K562 (cell line): Measurements from ENCODE around the gene CBL. TPM values are rescaled to one million over a fixed set of nuclear protein-coding genes. Genes with fewer than 3 reads are reported as not detected.

Source experiments
- ATAC-seq: fragments of 200-7000 bp; cut with Tn5 transposase; 3 replicates; pipeline ENCODE4 v1.9.1; 2020; ENCODE audit warnings: moderate library complexity
- BruUV-seq: library from RNA; stranded (reverse); fragments of 400-500 nt; replicated peaks from 2 replicates; lab custom pipeline; 2021; lab: Mats Ljungman, UMichigan
- CTCF ChIA-PET: fragments of 300-600 bp; formaldehyde crosslinking; extraction: SDS; loops from one replicate; lab custom pipeline; 2021; ENCODE audit warnings: low intra/inter-chr PET ratio; lab: Yijun Ruan, JAX
- POLR2A ChIA-PET: fragments of 300-600, 350-650 bp; sonication (Branson Sonifier 250); formaldehyde crosslinking; extraction: SDS; loops from one replicate; lab custom pipeline; 2021; ENCODE audit warnings: antibody characterized with exemption, inconsistent platforms; lab: Yijun Ruan, JAX
- DNase-seq, 4 experiments: peaks; one replicate each; pipeline versions ENCODE4 v3.0.0 to v3.0.0-alpha.2; 2011 to 2018; ENCODE audit warnings: low spot score in 3 of 4, mixed read lengths in 3 of 4; ENCODE audit errors: extremely low read depth in 1 of 4
- FAIRE-seq: peaks from 2 replicates; lab custom pipeline; 2011; peaks lifted over from hg19 to GRCh38; lab: Jason Lieb, UNC
- H2AFZ ChIP-seq: 2 replicates; pipeline ENCODE4 v1.6.0; 2011; ENCODE audit warnings: low read depth, low read length, control low read depth, inconsistent platforms
- H3K27ac ChIP-seq: fragments of 200-600 bp; 3 replicates; pipeline ENCODE4 v1.8.0; 2011; ENCODE audit warnings: low read depth, mild to moderate bottlenecking, control low read depth, inconsistent platforms, low read length, moderate library complexity, mixed read lengths; ENCODE audit errors: extremely low read depth
- H3K27me3 ChIP-seq, 2 experiments: fragments of 300-600 bp in 1 of 2; 2 replicates in 1 of 2; 3 replicates in 1 of 2; pipeline versions ENCODE4 v1.6.0 to v1.8.0; 2011; ENCODE audit warnings: inconsistent platforms in 2 of 2, low read length in 2 of 2, mild to moderate bottlenecking in 1 of 2, mixed read lengths in 1 of 2, moderate library complexity in 1 of 2; ENCODE audit not compliant: control insufficient read depth in 2 of 2, insufficient read depth in 2 of 2
- H3K36me3 ChIP-seq: fragments of 300-600 bp; 3 replicates; pipeline ENCODE4 v1.8.0; 2011; ENCODE audit warnings: mild to moderate bottlenecking, low read length, inconsistent platforms; ENCODE audit not compliant: control insufficient read depth, insufficient read depth
- H3K4me1 ChIP-seq, 2 experiments: fragments of 200-600 bp in 1 of 2; replicated peaks in 1 of 2; 2 replicates in 1 of 2; 3 replicates in 1 of 2; pipeline versions ENCODE4 v1.5.1 to v1.8.0; 2011; ENCODE audit warnings: inconsistent platforms in 2 of 2, low read length in 2 of 2, mild to moderate bottlenecking in 1 of 2, mixed read lengths in 1 of 2, moderate library complexity in 1 of 2; ENCODE audit not compliant: control insufficient read depth in 2 of 2, insufficient read depth in 2 of 2
- H3K4me2 ChIP-seq: 2 replicates; pipeline ENCODE4 v1.6.1; 2011; ENCODE audit warnings: low read length, control low read depth, inconsistent platforms, mixed read lengths; ENCODE audit not compliant: insufficient read depth
- H3K4me3 ChIP-seq: fragments of 200-600 bp; sonication (generic), shearing (Covaris generic); 2 replicates; pipeline ENCODE4 v1.5.1; 2016; ENCODE audit warnings: control low read depth, inconsistent platforms
- H3K79me2 ChIP-seq: fragments of 200-600 bp; 3 replicates; pipeline ENCODE4 v1.8.0; 2011; ENCODE audit warnings: low read length, inconsistent platforms; ENCODE audit not compliant: control insufficient read depth, insufficient read depth
- H3K9ac ChIP-seq, 2 experiments: 2 replicates each; pipeline versions ENCODE4 v1.6.0 to v1.6.1; 2011; ENCODE audit warnings: low read depth in 2 of 2, low read length in 2 of 2, control low read depth in 1 of 2, inconsistent platforms in 1 of 2, mild to moderate bottlenecking in 1 of 2, mixed read lengths in 1 of 2; ENCODE audit not compliant: insufficient read depth in 1 of 2
- H3K9me1 ChIP-seq: one replicate; pipeline ENCODE4 v1.6.0; 2011; ENCODE audit warnings: inconsistent platforms, mild to moderate bottlenecking, low read length, moderate library complexity; ENCODE audit not compliant: control insufficient read depth, insufficient read depth
- H3K9me3 ChIP-seq: replicated peaks from 2 replicates; pipeline ENCODE4 v1.5.1; 2011; ENCODE audit warnings: low read depth, low read length, inconsistent platforms; ENCODE audit not compliant: control insufficient read depth, insufficient read depth
- H4K20me1 ChIP-seq: replicated peaks from 2 replicates; pipeline ENCODE4 v1.6.1; 2011; ENCODE audit warnings: low read length, inconsistent platforms, mixed read lengths; ENCODE audit not compliant: control insufficient read depth, insufficient read depth
- CEBPB ChIP-seq: fragments of 450-650 bp; IDR thresholded peaks from 2 replicates; pipeline ENCODE4 v1.6.1; 2016; ENCODE audit warnings: missing genetic modification characterization, missing compliant biosample characterization
- CXXC5 ChIP-seq: fragments of 250-450 bp; sonication (Bioruptor Pico); IDR thresholded peaks from 2 replicates; pipeline ENCODE4 v1.8.0; 2022; ENCODE audit warnings: inconsistent platforms, mild to moderate bottlenecking, moderate library complexity
- ETV6 ChIP-seq, 3 experiments: fragments of 150-350 bp in 1 of 3; sonication (generic) in 1 of 3; formaldehyde crosslinking in 1 of 3; IDR thresholded peaks; 2 replicates each; pipeline versions ENCODE4 v1.6.1 to v1.8.0; 2014 to 2022; ENCODE audit warnings: borderline replicate concordance in 2 of 3, low read depth in 2 of 3, antibody characterized with exemption in 1 of 3, low read length in 1 of 3, mild to moderate bottlenecking in 1 of 3, missing genetic modification reagents in 1 of 3
- FOSL1 ChIP-seq: fragments of 200-800 bp; sonication (Bioruptor generic); conservative IDR thresholded peaks from 2 replicates; pipeline ENCODE4 v1.6.1; 2016; ENCODE audit warnings: missing genetic modification characterization, missing compliant biosample characterization
- HCFC1 ChIP-seq: IDR thresholded peaks from 2 replicates; pipeline ENCODE4 v1.6.1; 2012; ENCODE audit warnings: low read depth, low read length, improper control_type of control experiment
- PPARD ChIP-seq: fragments of 250-450 bp; sonication (Bioruptor Pico); IDR thresholded peaks from 2 replicates; pipeline ENCODE4 v1.8.0; 2022; ENCODE audit warnings: inconsistent platforms, mild to moderate bottlenecking, moderate library complexity
- PRPF4 ChIP-seq: fragments of 200-400 bp; formaldehyde crosslinking; IDR thresholded peaks from one replicate; pipeline ENCODE4 v1.6.1; 2017; ENCODE audit warnings: low read length, low read depth, mild to moderate bottlenecking; ENCODE audit not compliant: insufficient read depth, poor library complexity, severe bottlenecking
- SIRT6 ChIP-seq: IDR thresholded peaks from one replicate; pipeline ENCODE4 v1.6.1; 2012; ENCODE audit warnings: low read depth, mild to moderate bottlenecking, control low read depth, inconsistent platforms, low read length, moderate library complexity
- TAF1 ChIP-seq: IDR thresholded peaks from 2 replicates; pipeline ENCODE4 v1.6.1; 2011; ENCODE audit warnings: mild to moderate bottlenecking, low read length, moderate library complexity; ENCODE audit not compliant: insufficient read depth, control insufficient read depth, severe bottlenecking; ENCODE audit errors: extremely low read depth
- TFAM ChIP-seq: fragments of 250-450 bp; sonication (Bioruptor Pico); conservative IDR thresholded peaks from 2 replicates; pipeline ENCODE4 v1.5.0; 2021; ENCODE audit warnings: mild to moderate bottlenecking, moderate library complexity
- TRIM24 ChIP-seq, 2 experiments: fragments of 450-650 bp; IDR thresholded peaks; 2 replicates each; pipeline ENCODE4 v1.6.1; 2016
- WGBS: fragments of 100-300 bp; shearing (Covaris generic); methylation state at CpG from one replicate; pipeline ENCODE4 v1.1.6; 2016; ENCODE audit warnings: low coverage, mixed read lengths; ENCODE audit not compliant: insufficient coverage; ENCODE audit errors: missing lambda C conversion rate; 5-methylcytosine and 5-hydroxymethylcytosine counted together
- in situ Hi-C: fragments of 300-500 bp; cut with MboI; formaldehyde crosslinking; loops from 4 replicates; pipeline ENCODE4 v1.15.0; 2018; ENCODE audit warnings: inconsistent platforms, mixed read lengths
- intact Hi-C: fragments of 100-400 bp; cut with micrococcal nuclease; formaldehyde crosslinking; loops from 2 replicates; pipeline ENCODE4 v1.14.2; 2022
- polyA plus RNA-seq, 8 experiments: library from polyadenylated mRNA; depleted of rRNA in 4 of 8; stranded (reverse) in 5 of 8; unstranded in 3 of 8; fragments of >200 nt; fragmentation: Nextera tagmentation in 2 of 8; fragmentation: Illumina TruSeq in 1 of 8; extraction: Ambion mirVana in 2 of 8; extraction: Trizol in 1 of 8; gene quantifications; 2 replicates each; pipeline versions ENCODE4 v1.2.1 to v1.2.3, GENCODE V29; 2011 to 2014; ENCODE audit warnings: inconsistent platforms in 1 of 8, missing spikeins in 1 of 8
- total RNA-seq, 7 experiments: library from RNA; depleted of rRNA in 6 of 7; stranded (reverse); fragments of >200 nt in 6 of 7; fragmentation: Illumina TruSeq in 2 of 7; extraction: Trizol in 2 of 7; gene quantifications; 2 replicates each; pipeline versions ENCODE4 v1.2.1 to v1.2.3, GENCODE V29; 2011 to 2021; ENCODE audit warnings: low replicate concordance in 1 of 7
- TF ChIP-seq, protein P1 (sequence below): fragments of 250-450 bp; sonication (Bioruptor Pico); IDR thresholded peaks from 2 replicates; pipeline ENCODE4 v1.4.0; 2020
- TF ChIP-seq, protein P2 (sequence below): IDR thresholded peaks from 2 replicates; pipeline ENCODE4 v1.6.1; 2011; ENCODE audit not compliant: insufficient read length; ENCODE audit errors: extremely low read depth
- TF ChIP-seq, protein P3 (sequence below): IDR thresholded peaks from 2 replicates; pipeline ENCODE4 v1.6.1; 2014; ENCODE audit warnings: antibody characterized with exemption

Gene CBL
- total and polyA plus RNA-seq, 9 of the 15 experiments (the other 6 are each of a cell fraction or from before 2014, with no cell fraction given): 3.2 to 24.9 (median 9.9) TPM

DNA sequence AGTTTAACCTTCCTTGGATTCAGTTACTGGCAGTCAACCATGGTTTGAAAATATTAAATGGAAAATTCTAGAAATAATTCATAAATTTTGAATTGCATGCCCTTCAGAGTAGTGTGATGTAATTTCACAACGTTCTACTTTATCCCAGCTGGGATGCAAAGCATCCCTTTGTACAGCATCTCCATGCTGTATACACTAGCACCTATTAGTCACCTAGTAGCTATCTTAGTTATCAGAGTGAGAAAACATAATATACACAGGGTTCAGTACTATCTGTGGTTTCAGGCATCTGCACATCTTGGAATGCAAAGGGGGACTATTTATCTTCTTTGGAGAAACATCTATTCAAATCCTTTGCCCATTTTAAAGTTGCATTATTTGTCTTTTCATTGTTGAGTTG, 30.8 kb downstream of the CBL start:
- ChIA-PET POLR2A (no interaction called here), CTCF (no interaction called here)
- H4K20me1 ChIP-seq: no peaks in the 10 kb centered on the region
- no peak for ATAC-seq
- in situ Hi-C loops (no loop called here), intact Hi-C loops (no loop called here)
- BruUV-seq: no TSS peak
- H3K27ac ChIP-seq: no peak overlapping the region
- H3K36me3 ChIP-seq: peaks cover 24% of the 10 kb centered on the region; the same call in 1 of the 3 replicates
- no peaks in the 10 kb centered on the region for H3K9me1 ChIP-seq
- DNase-seq: no peak
- no peaks in the 10 kb centered on the region for H3K9me3 ChIP-seq
- H2AFZ ChIP-seq: no peak overlapping the region
- H3K9ac ChIP-seq: no peak overlapping the region
- WGBS: 42% methylated on average over 1 of the region's 1 CpG
- H3K4me2 ChIP-seq: no peak overlapping the region
- peaks cover 4% of the 10 kb centered on the region; the same call in 1 of the 3 replicates for H3K79me2 ChIP-seq
- H3K4me3 ChIP-seq: no peak overlapping the region
- no peaks in the 10 kb centered on the region for H3K4me1 ChIP-seq
- no peaks in the 10 kb centered on the region for H3K27me3 ChIP-seq
- TF ChIP-seq TRIM24 (IDR thresholded peaks at IDR 0.05) (no peak), FOSL1 (0 out of 2 replicates have a peak, but pooled peaks have one; percentile 22), CEBPB (tag) (0 out of 2 replicates have a peak, but pooled peaks have one; percentile 22), TAF1 (no peak), PRPF4 (no peak)
- FAIRE-seq: no peak

DNA sequence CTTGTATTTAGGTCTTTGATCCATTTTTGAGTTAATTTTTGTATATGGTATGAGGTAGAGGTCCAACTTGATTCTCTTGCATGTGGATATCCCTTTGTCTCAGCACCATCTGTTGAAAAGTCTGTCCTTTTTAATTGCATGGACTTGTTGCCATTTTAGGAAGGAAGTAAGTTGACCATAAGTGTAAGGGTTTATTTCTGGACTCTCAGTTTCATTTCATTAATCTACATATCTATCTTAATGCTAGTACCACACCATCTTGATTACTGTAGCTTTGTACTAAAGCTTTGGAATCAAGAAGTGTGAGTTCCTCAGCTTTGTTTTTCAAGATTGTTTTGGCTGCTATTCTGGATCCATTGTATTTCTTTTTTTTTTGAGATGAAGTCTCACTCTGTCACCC, 31.4 kb downstream of the CBL start:
- H2AFZ ChIP-seq: no peak overlapping the region
- no peaks in the 10 kb centered on the region for H3K9me3 ChIP-seq
- POLR2A ChIA-PET: no interaction called here
- H3K4me1 ChIP-seq: no peaks in the 10 kb centered on the region
- H3K9ac ChIP-seq: no peak overlapping the region
- no peak for ATAC-seq
- in situ Hi-C loops: no loop called here
- intact Hi-C loops: no loop called here
- peaks cover 21% of the 10 kb centered on the region; the same call in 1 of the 3 replicates for H3K36me3 ChIP-seq
- H4K20me1 ChIP-seq: no peaks in the 10 kb centered on the region
- no peaks in the 10 kb centered on the region for H3K27me3 ChIP-seq
- no peak overlapping the region for H3K27ac ChIP-seq
- peaks cover 4% of the 10 kb centered on the region; the same call in 1 of the 3 replicates for H3K79me2 ChIP-seq
- no peak for DNase-seq
- H3K4me3 ChIP-seq: no peak overlapping the region
- FAIRE-seq: no peak
- H3K4me2 ChIP-seq: no peak overlapping the region
- CTCF ChIA-PET: no interaction called here
- H3K9me1 ChIP-seq: no peaks in the 10 kb centered on the region
- no TSS peak for BruUV-seq
- TF ChIP-seq CXXC5 (CRISPR knock-in tag) (no peak), PPARD (no peak), ETV6 (IDR thresholded peaks at IDR 0.05; ENCODE audit: borderline replicate concordance in 1 of 2, low read depth in 2 of 2, low read length in 1 of 2) (no peak), ETV6 (CRISPR knock-in tag; IDR thresholded peaks at IDR 0.05; ENCODE audit: borderline replicate concordance) (no peak), SIRT6 (no peak), HCFC1 (no peak), TFAM (CRISPR knock-in tag) (no peak)
- TF ChIP-seq, protein P1, sequence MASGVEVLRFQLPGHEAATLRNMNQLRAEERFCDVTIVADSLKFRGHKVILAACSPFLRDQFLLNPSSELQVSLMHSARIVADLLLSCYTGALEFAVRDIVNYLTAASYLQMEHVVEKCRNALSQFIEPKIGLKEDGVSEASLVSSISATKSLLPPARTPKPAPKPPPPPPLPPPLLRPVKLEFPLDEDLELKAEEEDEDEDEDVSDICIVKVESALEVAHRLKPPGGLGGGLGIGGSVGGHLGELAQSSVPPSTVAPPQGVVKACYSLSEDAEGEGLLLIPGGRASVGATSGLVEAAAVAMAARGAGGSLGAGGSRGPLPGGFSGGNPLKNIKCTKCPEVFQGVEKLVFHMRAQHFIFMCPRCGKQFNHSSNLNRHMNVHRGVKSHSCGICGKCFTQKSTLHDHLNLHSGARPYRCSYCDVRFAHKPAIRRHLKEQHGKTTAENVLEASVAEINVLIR (CRISPR knock-in tag): no peak
- TF ChIP-seq, protein P2, sequence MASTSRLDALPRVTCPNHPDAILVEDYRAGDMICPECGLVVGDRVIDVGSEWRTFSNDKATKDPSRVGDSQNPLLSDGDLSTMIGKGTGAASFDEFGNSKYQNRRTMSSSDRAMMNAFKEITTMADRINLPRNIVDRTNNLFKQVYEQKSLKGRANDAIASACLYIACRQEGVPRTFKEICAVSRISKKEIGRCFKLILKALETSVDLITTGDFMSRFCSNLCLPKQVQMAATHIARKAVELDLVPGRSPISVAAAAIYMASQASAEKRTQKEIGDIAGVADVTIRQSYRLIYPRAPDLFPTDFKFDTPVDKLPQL: no peak
- TF ChIP-seq, protein P3, sequence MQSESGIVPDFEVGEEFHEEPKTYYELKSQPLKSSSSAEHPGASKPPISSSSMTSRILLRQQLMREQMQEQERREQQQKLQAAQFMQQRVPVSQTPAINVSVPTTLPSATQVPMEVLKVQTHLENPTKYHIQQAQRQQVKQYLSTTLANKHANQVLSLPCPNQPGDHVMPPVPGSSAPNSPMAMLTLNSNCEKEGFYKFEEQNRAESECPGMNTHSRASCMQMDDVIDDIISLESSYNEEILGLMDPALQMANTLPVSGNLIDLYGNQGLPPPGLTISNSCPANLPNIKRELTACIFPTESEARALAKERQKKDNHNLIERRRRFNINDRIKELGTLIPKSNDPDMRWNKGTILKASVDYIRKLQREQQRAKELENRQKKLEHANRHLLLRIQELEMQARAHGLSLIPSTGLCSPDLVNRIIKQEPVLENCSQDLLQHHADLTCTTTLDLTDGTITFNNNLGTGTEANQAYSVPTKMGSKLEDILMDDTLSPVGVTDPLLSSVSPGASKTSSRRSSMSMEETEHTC: no peak
